Right atrium auricular region (tissue), 2 donors: ENCODE results near the gene ACSM2B. TPM values are rescaled to one million over a fixed set of nuclear protein-coding genes. Genes with fewer than 3 reads are reported as not detected.
"Not testable (repeated sequence)": the region's sequence is repeated elsewhere in the genome, so short reads cannot be mapped to it uniquely, and the experiment has no call there.

Experiments
- DNase-seq: peaks from one replicate; pipeline ENCODE4 v3.0.0-alpha.2; 2019; ENCODE audit warnings: low spot score
- H3K27ac ChIP-seq, 2 donors: fragments of 200-600 bp; sonication (generic); 1 replicate in 1 of 2; 2 replicates in 1 of 2; pipeline ENCODE4 v1.5.1; 2016 to 2019
- H3K27me3 ChIP-seq, 2 donors: fragments of 200-600 bp; sonication (generic); one replicate each; pipeline versions ENCODE4 v1.5.1 to v1.6.0; 2017 to 2019
- H3K36me3 ChIP-seq: fragments of 200-600 bp; sonication (generic); one replicate; pipeline ENCODE4 v1.5.1; 2016
- H3K4me1 ChIP-seq, 2 donors: fragments of 200-600 bp; sonication (generic); one replicate each; pipeline versions ENCODE4 v1.5.1 to v1.6.0; 2017 to 2019
- H3K4me3 ChIP-seq, 2 donors: fragments of 200-600 bp; sonication (generic); 1 replicate in 1 of 2; 2 replicates in 1 of 2; pipeline ENCODE4 v1.5.1; 2017 to 2019; ENCODE audit warnings: mild to moderate bottlenecking in 1 of 2, moderate library complexity in 1 of 2
- H3K9me3 ChIP-seq, 2 donors: fragments of 200-600 bp; sonication (generic); one replicate each; pipeline ENCODE4 v1.5.1; 2019
- CTCF ChIP-seq, 2 donors: fragments of 200-600 bp; sonication (generic); IDR thresholded peaks; one replicate each; pipeline ENCODE4 v1.5.1; 2019; ENCODE audit warnings: antibody characterized with exemption in 2 of 2
- total RNA-seq, 2 donors: library from RNA; depleted of rRNA; stranded (reverse); fragments of >200 nt; gene quantifications; one replicate each; pipeline ENCODE4 v1.1.0, GENCODE V29; 2016

The ACSM2B gene
- total RNA-seq, 2 donors from 2014 or later = not detected

DNA sequence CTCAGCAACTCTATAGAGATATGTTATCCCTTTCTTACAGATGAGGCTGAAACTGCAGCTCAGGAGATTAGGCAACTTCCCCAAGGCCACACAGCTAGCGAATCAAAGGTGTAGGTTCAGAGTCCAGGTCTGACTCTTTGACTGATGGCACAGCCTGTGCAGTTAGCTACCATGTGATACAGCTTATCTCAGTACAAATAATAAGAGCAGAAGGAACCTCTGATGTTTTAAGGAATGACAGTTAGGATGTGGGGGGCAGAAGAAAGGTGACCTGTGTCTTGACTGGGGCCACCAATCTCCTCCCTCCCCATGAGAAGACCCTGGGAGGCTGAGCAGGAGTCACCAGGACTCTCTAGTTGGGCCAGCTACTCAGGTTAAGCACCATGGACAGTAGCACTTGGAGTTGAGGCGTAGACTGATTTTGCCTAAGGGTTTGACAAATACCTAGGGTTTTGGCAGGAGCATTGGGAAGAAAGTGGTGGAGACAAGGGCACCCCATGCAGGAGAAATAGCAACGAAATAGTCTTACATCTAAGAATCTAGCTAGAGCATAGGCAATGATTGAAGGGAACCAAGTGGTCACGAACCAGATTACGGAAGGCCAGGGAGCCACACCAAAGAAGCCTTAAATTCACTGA is 22.8 kb upstream of the ACSM2B start:
- no peaks in the 10 kb centered on the region for H3K27me3 ChIP-seq
- no peak for DNase-seq
- no peak overlapping the region for H3K4me3 ChIP-seq
- no peaks in the 10 kb centered on the region for H3K36me3 ChIP-seq
- no peaks in the 10 kb centered on the region for H3K4me1 ChIP-seq
- no peaks in the 10 kb centered on the region for H3K9me3 ChIP-seq
- TF ChIP-seq CTCF (IDR thresholded peaks at IDR 0.05) = no peak
- H3K27ac ChIP-seq = no peak overlapping the region

DNA sequence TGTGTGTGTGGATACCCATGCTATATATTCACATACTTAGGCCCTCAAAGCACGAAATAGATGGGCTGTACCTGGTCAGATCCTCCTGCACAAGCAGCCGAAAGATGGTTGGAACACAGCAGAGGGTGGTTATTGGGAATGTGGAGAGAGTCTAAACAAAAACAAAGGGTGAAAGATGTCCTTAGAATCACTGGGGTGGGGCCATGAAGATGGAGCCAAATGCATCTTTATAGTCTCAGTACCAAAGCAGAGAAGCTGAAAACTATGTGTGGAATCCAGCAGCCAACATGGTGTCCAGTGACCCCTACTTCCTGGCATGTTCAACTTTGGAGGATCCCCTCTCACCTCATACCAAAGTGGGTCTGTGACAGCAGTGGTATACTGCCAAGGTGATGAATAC is 19.5 kb upstream of the ACSM2B start:
- H3K9me3 ChIP-seq, H3K4me1 ChIP-seq, H3K36me3 ChIP-seq, H3K27me3 ChIP-seq, H3K27ac ChIP-seq, H3K4me3 ChIP-seq, DNase-seq: not testable (repeated sequence)

GRCh38 chr16:20595068-20595467 is 18.9 kb upstream of the ACSM2B start:
- H3K36me3 ChIP-seq, H3K4me3 ChIP-seq, H3K27ac ChIP-seq, H3K4me1 ChIP-seq, H3K9me3 ChIP-seq, H3K27me3 ChIP-seq, DNase-seq: not testable (repeated sequence)

- not testable (repeated sequence) for DNase-seq, H3K27ac ChIP-seq, H3K4me1 ChIP-seq, H3K9me3 ChIP-seq, H3K27me3 ChIP-seq, H3K36me3 ChIP-seq, H3K4me3 ChIP-seq
These were observed 16.6 kb upstream of the ACSM2B start for GRCh38 chr16:20592780-20593179.

GRCh38 chr16:20589486-20589885 is 13.3 kb upstream of the ACSM2B start:
- H3K27ac ChIP-seq, H3K9me3 ChIP-seq, H3K27me3 ChIP-seq, H3K4me1 ChIP-seq, DNase-seq, H3K36me3 ChIP-seq, H3K4me3 ChIP-seq: not testable (repeated sequence)

- not testable (repeated sequence) for H3K9me3 ChIP-seq, H3K4me1 ChIP-seq, H3K4me3 ChIP-seq, H3K36me3 ChIP-seq, H3K27me3 ChIP-seq
- DNase-seq = peak; percentile 68
- peak overlapping the region in 1 of 2 donors; percentile 48 for H3K27ac ChIP-seq
These were observed 11.5 kb upstream of the ACSM2B start for GRCh38 chr16:20587645-20588074.

GRCh38 chr16:20586716-20587115 is 10.5 kb upstream of the ACSM2B start:
- not testable (repeated sequence) for DNase-seq, H3K27ac ChIP-seq, H3K36me3 ChIP-seq

GRCh38 chr16:20586112-20586511 is 9.9 kb upstream of the ACSM2B start:
- H3K27me3 ChIP-seq, H3K36me3 ChIP-seq, H3K4me3 ChIP-seq, H3K27ac ChIP-seq, DNase-seq, H3K4me1 ChIP-seq, H3K9me3 ChIP-seq: not testable (repeated sequence)

More at GRCh38 chr16:20586716-20587115, 10.5 kb upstream of the ACSM2B start:
- H3K27me3 ChIP-seq, H3K4me3 ChIP-seq, H3K4me1 ChIP-seq, H3K9me3 ChIP-seq: not testable (repeated sequence)

- not testable (repeated sequence) for H3K4me1 ChIP-seq, H3K36me3 ChIP-seq, H3K27ac ChIP-seq, H3K9me3 ChIP-seq, H3K4me3 ChIP-seq, DNase-seq, H3K27me3 ChIP-seq
These were observed 4.5 kb upstream of the ACSM2B start for GRCh38 chr16:20580487-20581259.

- H3K9me3 ChIP-seq, H3K4me3 ChIP-seq, H3K4me1 ChIP-seq, H3K36me3 ChIP-seq, H3K27me3 ChIP-seq, H3K27ac ChIP-seq, DNase-seq: not testable (repeated sequence)
These were observed 1.9 kb upstream of the ACSM2B start for GRCh38 chr16:20578091-20578490.

DNA sequence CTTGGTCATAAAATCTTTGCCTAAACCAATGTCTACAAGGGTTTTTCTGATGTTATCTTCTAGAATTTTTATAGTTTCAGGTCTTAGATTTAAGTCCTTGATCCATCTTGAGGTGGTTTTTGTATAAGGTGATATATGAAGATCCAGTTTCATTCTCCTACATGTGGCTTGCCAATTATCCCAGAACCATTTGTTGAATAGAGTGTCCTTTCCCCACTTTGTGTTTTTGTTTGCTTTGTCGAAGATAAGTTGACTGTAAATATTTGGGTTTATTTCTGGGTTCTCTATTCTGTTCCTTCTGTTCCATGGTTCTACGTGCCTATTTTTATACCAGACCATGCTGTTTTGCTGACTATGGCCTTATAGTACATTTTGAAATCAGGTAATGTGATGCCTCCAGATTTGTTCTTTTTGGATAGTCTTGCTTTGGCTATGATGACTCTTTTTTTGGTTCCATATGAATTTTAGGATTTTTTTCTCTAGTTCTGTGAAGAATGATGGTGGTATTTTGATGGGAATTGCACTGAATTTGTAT is 7.0 kb downstream of the ACSM2B start:
- H3K27me3 ChIP-seq, H3K4me3 ChIP-seq, H3K9me3 ChIP-seq, DNase-seq, H3K36me3 ChIP-seq, H3K4me1 ChIP-seq, H3K27ac ChIP-seq: not testable (repeated sequence)
